Posterior cingulate gyrus (tissue), 11 donors: ENCODE results near the gene FAM185A.
A peak's percentile ranks its signal among the peaks of the same experiment; 100 is the strongest.
"Not testable (repeated sequence)": the region's sequence is repeated elsewhere in the genome, so short reads cannot be mapped to it uniquely, and the experiment has no call there.

Source experiments
- DNase-seq, 10 donors: peaks; one replicate each; pipeline versions ENCODE4 v3.0.0 to v3.0.0-alpha.2; 2020 to 2021; ENCODE audit warnings: mixed read lengths in 3 of 10
- intact Hi-C: fragments of 100-400 bp; cut with DNase I; formaldehyde crosslinking; loops from one replicate; pipeline ENCODE4 v1.15.1; 2023

The FAM185A gene

GRCh38 chr7:102770467-102770866 lies 21.7 kb downstream of the FAM185A start:
- intact Hi-C loops: not testable (repeated sequence)

DNA sequence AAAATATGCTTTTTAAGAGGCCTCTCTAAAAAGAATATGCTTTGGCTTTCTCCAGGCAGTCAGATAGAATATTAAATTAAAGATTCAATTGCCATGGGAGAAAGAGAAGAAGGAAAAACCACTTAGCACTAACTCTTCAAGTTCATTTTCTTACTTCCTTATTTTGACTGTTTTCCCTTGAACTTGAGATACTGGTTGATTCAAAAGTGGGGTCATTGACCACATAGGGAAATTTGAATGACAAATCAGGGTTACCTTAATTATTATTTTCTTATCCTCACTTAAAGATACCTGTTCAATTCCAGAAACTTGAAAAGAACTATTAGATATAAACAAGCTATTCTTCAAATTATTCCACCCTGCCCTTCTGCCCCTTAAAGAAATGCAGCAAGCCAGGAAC lies 27.4 kb downstream of the FAM185A start:
- intact Hi-C loops, DNase-seq: not testable (repeated sequence)

More at GRCh38 chr7:102770467-102770866, 21.7 kb downstream of the FAM185A start:
- DNase-seq: not testable (repeated sequence)

- DNase-seq, intact Hi-C loops: not testable (repeated sequence)
Observed at GRCh38 chr7:102778663-102779062, 29.9 kb downstream of the FAM185A start.

GRCh38 chr7:102780926-102781325 lies 32.1 kb downstream of the FAM185A start:
- intact Hi-C loops: not testable (repeated sequence)
- DNase-seq: peak in 1 of 10 donors; percentile 70

DNA sequence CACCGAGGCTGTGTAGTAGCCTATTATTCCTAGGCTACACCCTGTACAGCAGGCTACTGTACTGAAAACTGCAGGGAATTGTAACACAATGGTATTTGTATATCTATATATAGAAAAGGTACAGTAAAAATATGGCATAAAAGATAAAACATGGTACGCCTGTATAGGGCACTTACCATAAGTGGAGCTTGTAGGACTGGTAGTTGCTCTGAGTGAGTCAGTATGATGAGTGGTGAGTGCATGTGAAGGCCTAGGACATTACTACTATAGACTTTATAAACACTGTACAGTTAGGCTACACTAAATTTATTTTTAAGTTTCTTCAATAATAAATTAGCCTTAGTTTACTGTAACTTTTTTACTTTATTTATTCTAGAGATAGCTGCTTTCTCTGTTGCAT lies 40.0 kb downstream of the FAM185A start:
- DNase-seq, intact Hi-C loops: not testable (repeated sequence)

GRCh38 chr7:102790364-102791100 lies 41.7 kb downstream of the FAM185A start:
- intact Hi-C loops, DNase-seq: not testable (repeated sequence)

- intact Hi-C loops: not testable (repeated sequence)
Observed at GRCh38 chr7:102791367-102791766, 42.6 kb downstream of the FAM185A start.

DNA sequence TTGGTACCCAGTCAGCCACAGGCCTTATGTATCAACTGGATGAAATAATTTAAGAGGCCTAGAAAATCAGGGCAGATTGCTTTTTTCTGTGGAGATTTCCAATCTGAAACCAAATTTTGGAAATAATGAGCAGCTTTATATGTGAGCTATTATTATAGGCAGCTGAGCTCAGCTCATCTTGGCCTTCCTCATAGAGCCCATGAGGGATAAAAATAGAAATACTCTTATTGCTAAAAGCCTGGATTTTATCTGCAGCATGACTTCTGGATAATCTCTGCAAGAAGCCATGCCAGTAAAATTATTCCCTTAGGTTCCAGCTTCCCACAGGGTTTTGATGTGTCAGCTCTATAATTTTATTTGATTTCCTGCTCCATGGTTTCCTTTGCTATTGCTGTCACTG lies 43.0 kb downstream of the FAM185A start:
- DNase-seq, intact Hi-C loops: not testable (repeated sequence)

More at GRCh38 chr7:102791367-102791766, 42.6 kb downstream of the FAM185A start:
- not testable (repeated sequence) for DNase-seq

DNA sequence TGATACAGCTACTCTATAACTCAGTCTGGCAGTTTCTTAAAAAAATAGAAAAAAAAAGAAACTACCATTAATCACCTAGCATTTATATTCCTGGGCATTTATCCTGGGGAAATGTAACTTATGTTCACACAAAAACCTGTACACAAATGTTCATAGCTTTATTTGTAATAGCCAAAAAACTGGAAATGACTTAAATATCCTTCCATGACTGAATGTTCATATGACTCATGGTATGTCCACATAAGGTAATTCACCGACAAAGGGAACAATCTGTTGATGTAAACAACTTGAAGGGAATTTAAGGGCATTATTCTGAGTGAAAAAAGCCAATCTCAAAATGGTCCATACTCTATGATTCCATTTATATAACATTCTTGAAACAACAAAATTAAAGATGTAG lies 45.8 kb downstream of the FAM185A start:
- intact Hi-C loops, DNase-seq: not testable (repeated sequence)

DNA sequence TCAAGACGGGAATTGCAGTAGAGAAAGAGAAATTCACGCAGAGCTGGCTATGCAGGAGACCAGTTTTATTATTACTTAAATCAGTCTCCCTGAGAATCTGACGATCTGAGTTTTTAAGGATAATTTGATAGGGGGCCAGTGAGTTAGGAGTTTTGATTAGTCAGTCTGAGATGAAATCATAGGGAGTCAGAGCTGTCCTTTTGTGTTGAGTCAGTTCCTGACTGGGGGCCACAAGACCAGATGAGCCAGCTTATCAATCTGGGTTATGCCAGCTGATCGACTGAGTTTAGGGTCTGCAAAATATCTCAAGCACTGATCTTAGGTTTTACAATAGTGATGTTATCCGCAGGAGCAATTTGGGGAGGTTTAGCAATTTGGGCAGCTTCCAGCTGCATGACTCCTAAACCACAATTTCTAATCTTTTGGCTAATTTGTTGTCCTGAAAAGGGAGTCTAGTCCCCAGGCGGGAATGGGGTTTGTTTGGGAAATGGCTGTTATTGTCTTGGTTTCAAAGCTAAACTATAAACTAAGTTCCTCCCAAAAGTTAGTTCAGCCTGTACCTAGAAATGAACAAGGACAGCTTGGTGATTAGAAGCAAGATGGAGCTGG lies 47.3 kb downstream of the FAM185A start:
- DNase-seq, intact Hi-C loops: not testable (repeated sequence)

DNA sequence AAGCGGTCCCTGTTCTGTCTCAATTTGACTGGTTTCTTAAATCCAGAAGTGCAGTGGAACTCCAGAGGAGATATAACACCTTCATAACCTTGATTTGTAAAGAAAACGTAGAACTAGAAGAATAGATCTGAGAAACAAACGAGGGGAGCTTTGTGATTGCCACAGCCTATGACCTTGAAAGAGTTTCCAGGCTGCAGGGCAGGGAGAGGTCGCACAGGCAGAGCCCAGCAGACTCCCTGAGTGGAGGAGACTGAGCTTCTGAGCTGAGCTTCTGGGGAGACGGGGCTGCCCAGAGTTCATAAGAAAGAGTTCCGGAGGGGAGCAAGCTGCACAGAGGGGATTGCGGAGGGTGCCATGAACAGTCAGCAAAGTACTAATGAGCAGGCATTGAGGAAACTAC lies 57.8 kb downstream of the FAM185A start:
- no peak for DNase-seq
- intact Hi-C loops: no loop called here

DNA sequence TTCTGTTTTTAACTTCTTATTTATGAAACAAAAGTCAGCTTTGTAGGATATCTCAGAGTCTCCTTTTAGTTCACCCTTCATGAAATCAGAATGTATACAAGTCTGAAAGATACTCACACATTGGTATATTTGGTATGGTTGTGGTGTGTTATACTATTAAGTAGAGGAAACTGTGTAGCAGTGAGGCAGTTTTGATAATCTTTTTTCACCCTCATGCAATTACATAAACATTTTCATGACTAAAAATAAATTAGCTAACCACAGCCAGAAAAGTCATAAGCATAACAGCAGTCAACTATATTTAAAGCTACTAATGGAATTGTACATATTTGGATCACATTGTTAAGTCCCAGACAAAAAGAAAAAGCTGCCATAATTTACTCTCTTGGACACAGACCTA lies 62.1 kb downstream of the FAM185A start:
- intact Hi-C loops: no loop called here
- no peak for DNase-seq

GRCh38 chr7:102811942-102812678 lies 63.3 kb downstream of the FAM185A start:
- intact Hi-C loops: no loop called here
- no peak for DNase-seq

DNA sequence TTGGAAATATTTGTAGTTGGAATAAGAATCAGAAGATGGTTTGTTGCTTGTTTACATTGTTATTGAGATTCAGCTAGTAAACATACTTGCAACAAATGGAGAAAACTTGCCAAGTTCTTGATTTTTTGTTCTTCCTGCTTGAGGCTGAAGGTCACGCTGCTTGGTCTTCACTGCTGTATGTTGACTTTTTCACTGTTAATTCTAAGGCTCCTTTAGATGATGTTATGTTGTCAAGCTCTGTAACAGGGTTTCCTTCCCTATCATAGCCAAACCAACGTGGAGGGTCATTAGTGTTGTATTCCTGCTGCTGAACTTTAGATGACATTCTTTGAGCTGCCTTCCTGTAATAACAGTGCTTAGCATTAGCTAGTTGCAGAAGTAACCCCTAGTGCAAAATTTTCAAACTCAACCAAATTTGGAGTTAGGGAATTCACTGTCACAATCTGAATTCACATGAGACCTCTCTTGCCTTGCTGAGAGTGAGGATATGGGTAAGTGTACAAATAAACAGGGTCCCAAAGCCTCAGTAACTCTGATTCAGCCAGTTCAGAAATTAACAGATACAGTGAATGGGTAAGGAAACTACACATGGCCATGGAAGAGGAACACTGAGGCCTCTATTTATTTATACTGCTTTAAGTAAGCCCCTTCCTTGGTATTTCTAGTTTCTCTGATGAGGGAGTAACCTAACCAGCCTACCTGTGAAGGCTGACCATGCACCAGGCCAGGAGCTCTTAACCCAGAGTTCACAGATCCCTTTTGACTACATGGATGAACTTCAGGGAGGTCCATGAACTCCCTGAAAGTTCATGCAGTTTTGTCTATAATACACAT lies 64.6 kb downstream of the FAM185A start:
- intact Hi-C loops: no loop called here
- DNase-seq: no peak

DNA sequence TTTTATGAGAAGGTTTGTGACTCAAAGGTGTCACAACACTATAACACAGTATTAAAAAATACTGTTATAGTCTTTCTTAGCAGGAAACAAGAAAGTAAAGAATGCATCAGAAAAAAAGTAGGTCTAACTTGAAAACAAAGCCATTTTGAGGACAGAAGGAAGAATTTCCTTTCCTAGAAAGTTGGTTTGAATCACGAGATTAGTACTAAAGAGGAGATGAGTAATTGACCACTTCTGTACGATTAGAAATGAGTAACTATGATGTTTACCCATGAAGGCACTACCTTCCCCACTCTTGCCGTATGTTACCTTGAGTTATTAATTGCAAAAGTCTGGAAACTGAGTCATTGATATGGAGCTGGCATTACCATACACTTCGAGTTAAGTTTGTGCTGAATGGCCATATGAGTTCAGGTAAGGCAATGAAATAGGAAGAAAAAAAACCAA lies 65.2 kb downstream of the FAM185A start:
- DNase-seq: no peak
- intact Hi-C loops: no loop called here

- DNase-seq: no peak
- intact Hi-C loops: no loop called here
Observed at GRCh38 chr7:102817616-102818573, 69.1 kb downstream of the FAM185A start.

DNA sequence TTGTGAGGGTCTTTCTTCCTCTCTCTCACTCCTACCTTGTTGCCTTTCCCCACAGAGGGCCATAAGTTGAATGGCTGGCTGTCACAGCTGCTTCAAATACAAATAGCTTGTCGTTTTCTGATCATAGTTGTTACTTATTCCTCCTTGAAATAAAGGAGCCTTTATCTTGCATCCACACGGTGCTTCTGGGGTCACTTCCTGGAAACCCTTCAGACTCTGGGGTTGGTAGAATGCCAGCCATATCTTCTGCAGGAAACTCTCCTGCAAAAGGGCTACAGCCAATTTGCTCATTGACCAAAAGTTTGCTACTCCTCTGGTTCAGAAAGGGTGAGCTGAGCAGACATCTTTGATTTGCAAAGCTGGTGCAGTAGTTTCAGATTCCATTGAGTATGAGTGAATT lies 70.4 kb downstream of the FAM185A start:
- intact Hi-C loops: no loop called here
- DNase-seq: no peak

DNA sequence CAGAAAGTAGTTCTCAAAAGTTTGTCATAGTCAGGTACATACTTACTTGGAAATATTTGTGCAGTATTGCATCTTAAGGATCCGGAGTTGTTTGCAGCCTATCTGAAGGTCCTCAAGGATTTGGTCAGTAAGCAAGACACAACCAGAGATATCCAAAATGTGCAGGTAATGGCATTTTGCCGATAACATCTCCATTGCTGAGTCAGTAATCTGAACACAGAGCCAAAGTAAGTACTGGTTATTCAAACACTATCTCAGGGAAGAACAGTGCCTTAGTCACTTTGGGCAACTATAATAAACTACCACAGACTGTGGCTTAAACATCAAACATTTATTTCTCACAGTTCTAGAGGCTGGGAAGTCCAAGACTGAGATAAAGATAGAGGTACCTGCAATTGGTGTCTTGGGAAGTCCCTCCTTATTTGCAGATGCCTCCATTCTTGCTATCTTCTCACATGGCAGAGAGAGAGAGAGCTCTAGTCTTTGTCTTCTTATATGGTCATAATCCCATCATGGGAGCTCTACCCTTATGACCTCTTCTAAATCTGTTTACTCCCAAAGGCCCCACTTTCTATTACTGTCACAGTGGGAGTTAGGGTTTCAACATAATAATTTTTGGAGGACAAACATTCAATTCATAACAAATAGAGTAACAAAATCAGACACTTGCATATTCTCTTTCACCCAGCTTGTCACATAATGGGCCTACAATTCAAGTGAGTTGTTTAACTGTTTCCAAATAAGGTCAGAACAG lies 73.4 kb downstream of the FAM185A start:
- intact Hi-C loops: no loop called here
- DNase-seq: no peak
